Effector CD8-positive, alpha-beta T cell (primary cell): ENCODE data around the gene SYVN1.
"Not testable (repeated sequence)": the region's sequence is repeated elsewhere in the genome, so short reads cannot be mapped to it uniquely, and the experiment has no call there.

Source experiments
- DNase-seq: peaks from one replicate; lab custom pipeline; 2025; lab: John Stamatoyannopoulos, UW
- total RNA-seq, 4 experiments: gene quantifications; one replicate each; lab custom pipeline; 2026; lab: John Stamatoyannopoulos, UW

Gene SYVN1
- total RNA-seq: 48.6 to 60.7 (median 59.1) reads per million in 4 experiments

DNA sequence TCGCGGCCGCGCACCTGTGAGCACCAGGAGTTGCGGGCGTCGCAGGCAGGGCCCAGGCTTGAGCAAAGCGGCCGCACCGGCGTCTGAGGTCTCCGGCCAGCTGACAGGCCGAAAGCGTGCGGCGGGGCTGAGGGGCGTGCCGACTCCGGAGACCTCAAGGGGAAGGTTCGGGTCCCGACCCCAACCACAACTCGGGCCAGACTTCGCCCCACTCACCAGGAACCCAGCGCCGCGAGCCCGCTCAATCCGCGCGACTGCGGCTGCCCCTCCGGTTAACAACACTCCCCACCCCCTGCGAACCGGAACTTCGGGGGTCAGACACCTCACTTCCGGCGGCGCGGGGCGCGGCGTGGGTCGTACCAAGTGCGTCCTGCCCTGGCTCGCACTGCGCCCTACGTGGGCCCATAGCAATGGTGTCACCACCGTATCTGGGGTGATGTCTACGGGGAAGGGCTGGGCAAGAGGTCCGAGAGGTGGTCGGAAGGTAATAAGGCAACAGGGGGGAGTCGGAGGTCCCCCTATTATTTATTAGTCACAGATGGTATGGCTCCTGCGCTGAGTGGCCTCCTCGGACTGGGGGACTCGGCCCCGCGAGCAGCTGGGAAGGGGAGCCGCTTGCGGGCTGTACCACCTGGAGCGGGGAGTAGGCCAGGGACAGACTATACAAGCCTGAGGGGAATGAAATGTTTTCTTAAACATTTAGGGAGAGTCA lies at the start of gene SYVN1:
Gene SYVN1 (minus strand): TSS at position 280 of the 712 bp plus-strand sequence. CDS start 918 bp downstream, outside the sequence.
- DNase-seq: peak; percentile 83

DNA sequence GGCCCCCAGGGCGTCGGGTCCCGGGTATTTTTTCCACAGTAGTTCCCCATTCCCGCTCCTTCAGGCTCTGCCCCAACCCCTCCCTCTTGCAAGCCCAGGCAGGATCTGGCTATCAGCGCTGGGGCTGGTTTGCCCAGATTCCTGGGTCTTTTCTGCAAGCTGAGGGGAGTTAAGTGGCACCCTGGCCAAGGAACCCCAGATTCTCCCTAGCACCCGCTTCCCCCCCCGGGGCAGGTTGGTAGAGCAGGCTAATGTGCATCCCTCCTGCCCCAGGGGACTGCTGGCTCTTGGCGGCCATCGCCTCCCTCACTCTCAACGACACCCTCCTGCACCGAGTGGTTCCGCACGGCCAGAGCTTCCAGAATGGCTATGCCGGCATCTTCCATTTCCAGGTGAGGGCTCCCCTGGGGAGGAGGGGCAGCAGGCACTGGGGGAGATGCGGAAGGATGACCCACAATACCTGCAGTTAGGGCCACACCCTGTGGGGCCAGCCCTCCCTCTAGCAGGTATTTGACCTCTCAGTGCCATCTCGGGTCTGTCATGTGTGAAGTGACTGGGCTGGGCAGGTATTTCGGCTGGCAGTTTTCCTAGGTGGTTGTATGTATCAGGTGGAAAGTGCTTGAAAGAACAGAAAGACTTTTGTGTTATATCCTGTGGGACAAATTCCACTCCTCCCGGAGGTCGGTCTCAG lies 49.0 kb upstream of the SYVN1 start:
- no peak for DNase-seq

- no peak for DNase-seq
Observed at GRCh38 chr11:65182258-65183170, 48.2 kb upstream of the SYVN1 start.

DNA sequence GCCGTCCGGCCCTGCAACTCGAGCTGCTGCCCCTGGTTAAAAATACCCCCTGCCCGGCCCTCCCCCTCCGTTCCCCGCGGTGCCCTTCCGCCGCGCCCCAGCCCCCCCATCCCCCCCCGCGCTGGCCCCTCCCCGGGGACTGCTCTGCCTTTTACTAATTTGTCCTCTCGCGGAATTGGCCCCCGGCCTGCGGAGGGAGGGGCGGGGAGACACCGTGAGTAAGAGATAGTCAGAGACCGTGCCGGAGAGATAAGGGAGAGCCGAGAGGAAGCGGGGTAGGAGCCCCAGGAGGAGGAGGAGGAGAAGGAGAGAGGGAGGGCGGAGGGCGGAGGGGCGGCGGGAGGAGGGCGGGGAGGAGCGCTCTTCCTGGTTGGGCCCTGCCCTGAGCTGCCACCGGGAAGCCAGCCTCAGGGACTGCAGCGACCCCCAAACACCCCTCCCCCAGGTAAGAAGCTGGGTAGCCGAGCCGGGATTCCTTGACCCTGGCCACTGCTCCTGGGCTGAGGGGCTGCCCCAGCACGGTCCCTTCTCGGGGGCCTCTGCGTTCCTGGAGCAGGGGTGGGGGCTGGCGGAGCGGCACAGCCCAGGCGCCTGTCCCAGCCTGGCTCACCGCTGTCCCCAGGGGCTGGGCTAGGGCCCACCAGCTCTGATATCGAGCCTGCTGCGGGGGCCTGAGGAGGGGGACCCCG lies 47.4 kb upstream of the SYVN1 start, which contains the start of gene CAPN1:
Gene CAPN1 (plus strand): TSS at position 360 of the 689 bp plus-strand sequence. CDS start 774 bp downstream, outside the sequence.
- DNase-seq: peak; percentile 58

DNA sequence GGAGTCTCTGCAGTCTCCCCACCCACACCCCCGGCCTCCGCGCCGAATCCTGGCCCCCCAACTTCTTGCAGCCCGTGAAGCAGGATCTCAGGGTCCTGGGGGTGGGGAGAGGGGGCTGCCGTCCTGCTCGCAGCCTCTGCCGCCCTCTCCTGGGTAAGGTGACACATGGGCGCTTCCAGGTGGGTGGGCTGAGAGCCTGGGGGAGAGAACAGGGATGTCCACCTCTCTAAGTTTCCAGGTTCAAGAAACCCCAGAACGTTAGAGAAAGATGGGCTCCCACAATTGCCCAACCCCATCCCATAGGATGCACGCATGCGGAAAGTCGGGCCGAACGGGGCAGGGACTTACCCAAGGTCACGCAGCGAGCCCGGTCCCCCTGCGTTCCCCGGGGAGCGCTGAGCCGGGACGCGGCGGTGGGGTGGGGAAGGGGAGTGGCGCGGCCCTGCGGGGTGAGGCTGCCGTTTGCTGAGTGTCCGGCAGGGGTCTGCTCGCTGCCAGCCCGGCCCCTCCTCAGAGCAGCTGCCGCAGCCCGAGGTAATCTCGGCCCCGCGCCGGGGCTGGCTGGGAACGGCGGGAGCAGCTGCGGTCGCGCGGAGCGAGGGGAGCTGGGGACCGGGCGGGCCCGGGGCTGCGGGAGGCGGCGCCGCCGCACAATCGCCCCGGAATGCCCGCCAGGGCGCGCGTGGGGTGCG lies 46.7 kb upstream of the SYVN1 start:
- peak; percentile 38 for DNase-seq

GRCh38 chr11:65174571-65175010 lies 40.3 kb upstream of the SYVN1 start:
- DNase-seq: not testable (repeated sequence)

DNA sequence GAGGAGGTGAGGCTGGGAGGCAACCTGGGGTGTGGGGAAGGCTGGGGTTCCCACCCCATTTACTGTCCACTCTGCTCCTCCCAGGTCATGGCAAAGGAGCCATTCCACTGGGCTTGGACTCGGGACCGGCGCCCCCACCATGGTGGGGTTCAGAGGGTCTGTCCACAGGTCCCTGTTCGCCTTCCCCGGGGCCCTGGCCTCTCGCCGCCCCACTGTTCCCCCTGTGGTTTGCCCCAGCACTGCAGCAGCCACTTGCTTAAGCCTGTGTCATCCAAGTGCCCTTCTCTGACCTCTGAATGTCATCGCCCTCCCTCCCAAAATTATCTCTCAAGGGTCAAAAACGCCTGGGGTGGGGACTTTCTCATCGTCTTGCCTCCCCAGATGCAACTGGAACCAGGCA lies 38.3 kb upstream of the SYVN1 start:
- DNase-seq: no peak

DNA sequence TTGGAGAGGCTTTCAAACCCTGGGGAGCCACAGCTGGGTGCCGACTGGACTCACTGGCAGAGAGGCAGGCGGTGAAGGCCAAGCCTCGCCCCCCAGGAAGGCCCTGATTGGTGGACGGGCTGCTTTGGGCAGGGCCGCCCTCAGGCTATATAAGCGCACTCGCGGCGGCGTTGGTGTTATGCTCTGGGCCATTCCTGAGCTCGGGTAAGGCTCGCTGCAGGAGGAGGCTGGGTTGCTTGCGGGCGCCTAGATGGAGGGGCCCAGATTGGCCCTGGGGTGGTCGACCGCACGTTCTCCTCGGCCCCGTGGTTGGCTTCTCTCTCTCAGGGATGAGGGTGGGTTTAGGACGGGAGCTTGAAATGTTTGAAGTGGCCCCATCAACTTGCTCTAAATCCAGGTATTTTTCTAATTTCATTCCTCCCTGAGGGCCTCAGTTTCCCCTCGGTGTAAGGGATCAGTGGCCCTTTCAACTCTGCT lies 35.8 kb upstream of the SYVN1 start, which contains the start of gene SPDYC:
Gene SPDYC (plus strand): TSS at position 176 of the 477 bp plus-strand sequence. CDS start 1,125 bp downstream, outside the sequence.
- DNase-seq: no peak

DNA sequence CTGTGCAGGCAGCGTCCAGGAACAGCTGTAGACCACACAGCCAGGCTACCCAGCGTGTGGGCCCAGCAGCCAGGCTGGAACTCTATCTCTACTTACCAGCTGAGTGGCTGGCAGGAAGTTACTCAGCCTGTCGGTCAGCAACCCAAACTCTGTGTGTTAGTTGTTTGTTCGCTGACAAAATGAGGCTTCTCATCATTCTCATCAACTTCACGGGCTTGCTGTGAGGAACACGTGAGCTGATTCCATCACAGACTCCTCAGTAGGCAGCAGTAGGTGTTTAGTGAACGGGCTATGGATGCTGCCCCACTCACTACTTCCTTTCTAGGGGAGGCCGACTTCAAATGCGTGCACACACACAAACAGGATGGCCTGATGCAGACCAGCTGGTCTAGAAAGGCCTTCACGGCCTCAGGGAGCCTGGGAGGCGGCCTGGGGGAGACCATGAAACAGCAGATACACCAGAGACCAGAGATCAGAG lies 34.9 kb upstream of the SYVN1 start:
- no peak for DNase-seq

GRCh38 chr11:65167656-65168055 lies 33.3 kb upstream of the SYVN1 start:
- DNase-seq: no peak

GRCh38 chr11:65166893-65167292 lies 32.6 kb upstream of the SYVN1 start:
- no peak for DNase-seq

GRCh38 chr11:65165410-65166317 lies 31.3 kb upstream of the SYVN1 start:
- no peak for DNase-seq

- no peak for DNase-seq
Observed at GRCh38 chr11:65163684-65164083, 29.4 kb upstream of the SYVN1 start.

GRCh38 chr11:65160643-65161042 lies 26.3 kb upstream of the SYVN1 start:
- DNase-seq: no peak

- no peak for DNase-seq
Observed at GRCh38 chr11:65159012-65159411, 24.7 kb upstream of the SYVN1 start.

DNA sequence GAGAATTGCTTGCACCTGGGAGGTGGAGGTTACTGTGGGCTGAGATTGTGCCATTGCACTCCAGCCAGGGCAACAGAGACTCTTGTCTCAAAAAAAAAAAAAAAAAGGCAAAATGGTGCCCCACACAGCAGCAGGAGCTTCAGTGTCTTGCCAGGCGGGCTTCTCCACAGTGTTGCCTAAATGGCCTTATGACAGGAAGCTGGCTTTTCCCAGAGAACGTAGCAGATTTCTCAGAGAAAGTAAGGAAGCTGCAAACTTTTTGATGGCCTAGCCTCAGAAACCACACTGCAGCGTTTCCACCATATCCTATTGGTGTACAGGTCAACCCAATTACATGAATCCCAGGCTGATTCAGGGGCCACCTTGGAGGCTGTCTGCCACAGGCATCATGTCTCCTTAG lies 23.0 kb upstream of the SYVN1 start:
- DNase-seq: no peak

DNA sequence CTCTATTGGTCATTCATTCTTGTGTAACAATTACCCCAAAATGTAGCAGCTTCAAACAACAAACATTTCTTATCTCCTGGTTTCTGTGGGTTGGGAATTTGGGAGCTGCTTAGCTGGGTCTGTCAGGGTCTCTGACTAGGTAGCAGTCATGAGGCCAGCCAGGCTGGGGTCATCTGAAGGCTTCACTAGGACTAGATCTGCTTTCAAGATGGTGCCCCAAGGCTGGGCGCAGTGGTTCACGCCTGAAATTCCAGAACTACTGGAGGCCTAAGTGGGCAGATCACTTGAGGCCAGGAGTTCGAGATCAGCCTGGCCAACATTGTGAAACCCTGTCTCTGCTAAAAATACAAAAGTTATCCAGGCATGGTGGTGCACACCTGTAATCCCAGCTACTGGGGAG lies 22.6 kb upstream of the SYVN1 start:
- DNase-seq: no peak

- no peak for DNase-seq
Observed at GRCh38 chr11:65156256-65156655, 21.9 kb upstream of the SYVN1 start.

DNA sequence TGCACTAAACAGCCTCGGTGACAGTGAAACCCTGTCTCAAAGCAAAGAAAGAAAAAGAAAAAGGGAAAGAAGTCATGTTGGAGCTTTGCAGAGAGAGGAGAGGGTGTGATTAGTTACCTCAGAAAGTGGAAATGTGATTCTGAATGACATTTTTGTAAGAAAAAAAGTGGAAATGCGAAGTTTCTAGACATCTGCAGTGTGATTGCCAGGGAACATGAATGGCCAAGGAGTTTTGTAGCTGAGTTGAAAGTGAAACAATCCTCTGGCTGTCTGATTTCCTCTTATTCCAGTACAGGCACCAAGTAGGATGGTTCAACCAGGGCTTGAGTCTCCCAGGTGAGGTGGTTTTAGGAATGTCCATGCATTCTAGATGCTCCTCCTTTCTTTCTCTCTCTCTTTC lies 17.8 kb upstream of the SYVN1 start:
- DNase-seq: no peak
